GM12891 (cell line): ENCODE data around the gene CLIC5.

Experiments used
- POLR2A ChIP-seq: IDR thresholded peaks from 2 replicates; pipeline ENCODE4 v1.6.1; 2011; ENCODE audit warnings: low read depth, low read length, control low read depth
- POLR2AphosphoS5 ChIP-seq: IDR thresholded peaks from 2 replicates; pipeline ENCODE4 v1.6.1; 2011; ENCODE audit warnings: low read depth, low read length, control low read depth
- POU2F2 ChIP-seq: IDR thresholded peaks from 2 replicates; pipeline ENCODE4 v1.6.1; 2011; ENCODE audit warnings: low read depth, mild to moderate bottlenecking, control low read depth, low read length, moderate library complexity
- TAF1 ChIP-seq: IDR thresholded peaks from 2 replicates; pipeline ENCODE4 v1.6.1; 2011; ENCODE audit warnings: low read depth, low read length, control low read depth

GRCh38 chr6:45892196-45892595 is 123.5 kb downstream of the CLIC5 start:
- TF ChIP-seq POU2F2 (no peak), POLR2A (no peak), POLR2AphosphoS5 (no peak), TAF1 (no peak)
